ENCODE results near the gene P2RY2. TPM values are rescaled to one million over a fixed set of nuclear protein-coding genes. Genes with fewer than 3 reads are reported as not detected.

The P2RY2 gene
- total RNA-seq, 1 experiment from 2014 or later: 2.9 TPM

DNA sequence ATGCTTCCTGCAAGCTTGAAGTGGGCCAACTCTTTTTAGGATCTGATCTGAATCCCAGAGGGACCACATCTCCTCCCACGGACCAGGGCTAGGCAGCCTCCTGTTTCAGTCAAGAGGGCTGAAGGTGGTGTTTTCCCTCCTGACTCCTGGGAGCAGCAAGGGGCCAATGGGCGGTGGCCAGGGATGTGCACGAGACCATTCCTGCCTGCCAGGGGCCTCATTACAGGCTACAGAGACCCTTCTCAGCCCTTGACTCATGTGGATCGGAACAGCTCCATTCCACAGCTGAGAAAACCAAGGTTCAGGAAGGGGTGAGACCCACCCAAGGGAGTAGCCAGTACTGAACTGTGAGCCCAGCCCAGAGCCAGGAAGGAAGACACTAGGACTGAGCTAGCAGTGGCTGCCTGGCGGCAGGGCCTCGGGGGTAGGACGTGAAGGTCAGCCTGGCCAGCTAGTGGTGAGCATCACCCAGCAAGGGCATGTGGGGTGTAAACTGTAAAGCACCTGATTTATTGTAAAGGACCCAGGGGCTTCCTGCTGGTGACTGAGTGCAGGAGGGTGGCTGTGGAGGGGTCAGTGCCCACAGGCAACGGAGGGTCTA lies 50.7 kb downstream of the P2RY2 start (continued):
- TF ChIP-seq, protein P1, sequence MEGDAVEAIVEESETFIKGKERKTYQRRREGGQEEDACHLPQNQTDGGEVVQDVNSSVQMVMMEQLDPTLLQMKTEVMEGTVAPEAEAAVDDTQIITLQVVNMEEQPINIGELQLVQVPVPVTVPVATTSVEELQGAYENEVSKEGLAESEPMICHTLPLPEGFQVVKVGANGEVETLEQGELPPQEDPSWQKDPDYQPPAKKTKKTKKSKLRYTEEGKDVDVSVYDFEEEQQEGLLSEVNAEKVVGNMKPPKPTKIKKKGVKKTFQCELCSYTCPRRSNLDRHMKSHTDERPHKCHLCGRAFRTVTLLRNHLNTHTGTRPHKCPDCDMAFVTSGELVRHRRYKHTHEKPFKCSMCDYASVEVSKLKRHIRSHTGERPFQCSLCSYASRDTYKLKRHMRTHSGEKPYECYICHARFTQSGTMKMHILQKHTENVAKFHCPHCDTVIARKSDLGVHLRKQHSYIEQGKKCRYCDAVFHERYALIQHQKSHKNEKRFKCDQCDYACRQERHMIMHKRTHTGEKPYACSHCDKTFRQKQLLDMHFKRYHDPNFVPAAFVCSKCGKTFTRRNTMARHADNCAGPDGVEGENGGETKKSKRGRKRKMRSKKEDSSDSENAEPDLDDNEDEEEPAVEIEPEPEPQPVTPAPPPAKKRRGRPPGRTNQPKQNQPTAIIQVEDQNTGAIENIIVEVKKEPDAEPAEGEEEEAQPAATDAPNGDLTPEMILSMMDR (IDR thresholded peaks at IDR 0.05 in 2 of 3, conservative IDR thresholded peaks at IDR 0.05 in 1 of 3; ENCODE audit: borderline replicate concordance in 1 of 3, insufficient read depth in 1 of 3, low read depth in 2 of 3, low read length in 2 of 3): no peak
- TF ChIP-seq YY1 (IDR thresholded peaks at IDR 0.05; ENCODE audit: extremely low read depth, insufficient replicate concordance, low read depth, low read length): no peak
- TF ChIP-seq CEBPB (IDR thresholded peaks at IDR 0.05; ENCODE audit: low read depth): no peak
- no peak for TF ChIP-seq TCF7L2 (IDR thresholded peaks at IDR 0.05; ENCODE audit: borderline replicate concordance, extremely low read depth, insufficient read depth, insufficient read length)
- no peak for TF ChIP-seq EGR1 (IDR thresholded peaks at IDR 0.05; ENCODE audit: low read depth)
- TF ChIP-seq, protein P2, sequence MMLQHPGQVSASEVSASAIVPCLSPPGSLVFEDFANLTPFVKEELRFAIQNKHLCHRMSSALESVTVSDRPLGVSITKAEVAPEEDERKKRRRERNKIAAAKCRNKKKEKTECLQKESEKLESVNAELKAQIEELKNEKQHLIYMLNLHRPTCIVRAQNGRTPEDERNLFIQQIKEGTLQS (IDR thresholded peaks at IDR 0.05): no peak

DNA sequence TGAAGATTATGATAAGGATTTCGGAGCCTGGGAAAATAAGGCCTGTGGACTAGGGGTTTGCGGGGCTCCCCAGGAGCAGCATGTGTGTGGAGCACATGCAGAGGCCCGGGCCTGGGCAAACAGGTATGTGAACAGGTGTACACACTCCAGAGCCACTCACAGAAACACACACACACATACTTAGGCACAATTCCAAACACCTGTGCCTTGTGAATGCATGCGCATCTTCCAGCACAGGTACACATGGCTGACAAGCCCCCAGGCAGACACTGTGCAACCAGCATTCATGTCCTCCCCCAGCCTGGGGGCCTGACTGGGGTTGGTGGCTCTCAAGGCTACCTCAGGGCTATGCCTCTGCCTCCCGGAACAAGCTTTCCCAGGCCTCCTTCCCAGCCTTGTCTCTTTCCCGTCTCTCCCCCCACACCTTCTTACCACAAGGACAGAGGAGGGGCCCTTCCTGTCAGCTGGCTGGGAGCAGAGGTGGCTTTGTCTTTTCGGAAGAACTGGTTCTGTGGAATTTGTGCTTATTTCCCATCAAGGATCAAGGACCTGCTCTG lies 51.5 kb downstream of the P2RY2 start:
- TF ChIP-seq, protein P3, sequence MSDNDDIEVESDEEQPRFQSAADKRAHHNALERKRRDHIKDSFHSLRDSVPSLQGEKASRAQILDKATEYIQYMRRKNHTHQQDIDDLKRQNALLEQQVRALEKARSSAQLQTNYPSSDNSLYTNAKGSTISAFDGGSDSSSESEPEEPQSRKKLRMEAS (IDR thresholded peaks at IDR 0.05): no peak
- no peaks in the 10 kb centered on the region for H3K36me3 ChIP-seq (ENCODE audit: control insufficient read depth in 1 of 2, insufficient read depth in 2 of 2, low read length in 2 of 2)
- no peak overlapping the region for H3K9ac ChIP-seq (ENCODE audit: low read length)
- no TSS peak for BruUV-seq (replicated peaks)
- ATAC-seq (no peak), DNase-seq (ENCODE audit: low read depth, low spot score) (no peak)
- POLR2A ChIA-PET: no interaction called here
- H2AFZ ChIP-seq (ENCODE audit: low read depth, low read length, poor library complexity, severe bottlenecking): no peak overlapping the region
- RAD21 ChIA-PET (ENCODE audit: low non-redundant PET in 1 of 2, low total read pairs in 2 of 2, uncharacterized antibody in 2 of 2, unreplicated experiment in 2 of 2): no interaction called here
- CTCF ChIA-PET: no interaction called here
- peaks cover 2 to 13% of the 10 kb centered on the region in 2 experiments; a peak in 3 of 4 replicates for H3K4me1 ChIP-seq (ENCODE audit: control insufficient read depth in 1 of 2, insufficient read depth in 2 of 2, low read length in 2 of 2)
- H3K9me2 ChIP-seq (ENCODE audit: insufficient read depth): no peaks in the 10 kb centered on the region
- peaks cover 5% of the 10 kb centered on the region; the same call in 1 of the 2 replicates for H3K27me3 ChIP-seq (ENCODE audit: insufficient read depth, low read length)
- no peak overlapping the region for H3K27ac ChIP-seq (ENCODE audit: low read depth, low read length)
- no peaks in the 10 kb centered on the region for H3K9me3 ChIP-seq (ENCODE audit: control insufficient read depth in 1 of 2, insufficient read depth in 1 of 2, low read depth in 1 of 2, low read length in 2 of 2)
- no peaks in the 10 kb centered on the region for H4K20me1 ChIP-seq (ENCODE audit: insufficient read depth)
- H3K4me3 ChIP-seq (replicated peaks in 1 of 2; ENCODE audit: low read depth in 1 of 2, low read length in 2 of 2): no peak overlapping the region
- no peak overlapping the region for H3K4me2 ChIP-seq (ENCODE audit: low read length)
- H3K79me2 ChIP-seq (ENCODE audit: insufficient read depth, low read length): no peaks in the 10 kb centered on the region
- intact Hi-C loops (cut with micrococcal nuclease): no loop called here

Measured in HCT116 (cell line).